ENCODE data around the gene SEC23A. TPM values are rescaled to one million over a fixed set of nuclear protein-coding genes. Genes with fewer than 3 reads are reported as not detected.

The SEC23A gene
- total and polyA plus RNA-seq, 2 of the 13 experiments (the other 11 are each of a cell fraction or from before 2014, with no cell fraction given) = 403 to 887 TPM

DNA sequence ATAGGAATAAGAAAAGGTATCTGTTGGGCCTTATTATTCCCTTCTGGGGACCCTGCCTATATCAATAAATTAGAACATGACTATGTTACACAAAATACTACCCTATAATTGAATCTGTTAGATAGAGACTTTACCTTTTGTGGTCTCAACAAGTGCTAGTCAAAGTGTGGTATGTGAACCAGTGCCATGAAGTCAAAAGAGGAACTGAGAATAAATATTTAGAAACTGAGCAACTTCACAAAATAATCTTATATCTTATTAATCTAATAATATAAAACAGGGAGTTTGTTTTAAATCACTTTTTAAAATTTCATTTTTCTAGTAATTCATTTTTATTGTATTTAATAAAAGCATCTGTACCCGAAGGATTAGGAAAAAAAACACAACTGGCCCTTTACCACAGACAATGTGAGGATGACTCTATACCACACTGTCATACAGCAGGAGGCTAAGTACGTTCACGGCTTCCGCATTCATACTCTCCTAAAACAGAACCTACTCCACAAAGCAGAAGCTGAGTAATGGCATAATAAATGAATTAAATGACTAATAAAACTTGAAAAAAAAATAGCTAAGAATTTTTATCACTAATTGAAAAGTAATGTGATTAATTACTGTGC lies 42.1 kb downstream of the SEC23A start:
- H3K79me2 ChIP-seq (ENCODE audit: insufficient read depth, low read length) = peaks cover 3% of the 10 kb centered on the region
- DNase-seq (ENCODE audit: low spot score) = no peak
- in situ Hi-C loops (cut with HindIII; ENCODE audit: extremely low pct_ligation_motif_present, low pct_unique_long_range_greater_than_20kb) (no loop called here), intact Hi-C loops (cut with micrococcal nuclease; ENCODE audit: unreplicated experiment) (no loop called here)
- H3K9me3 ChIP-seq (ENCODE audit: low read length) = peaks cover 16% of the 10 kb centered on the region
- H3K9ac ChIP-seq (ENCODE audit: insufficient read depth, low read depth, low read length) = no peak overlapping the region
- ChIA-PET POLR2A (interaction anchor here (1.2 kb wide), 1 partner anchor 37 kb away, joined by 3 read pairs; no protein-coding TSS in a partner anchor), CTCF (ENCODE audit: low intra/inter-chr PET ratio, low total read pairs) (no interaction called here)
- H3K27me3 ChIP-seq (ENCODE audit: control insufficient read depth in 1 of 2, insufficient read depth in 2 of 2, low read length in 2 of 2) = no peaks in the 10 kb centered on the region
- no peaks in the 10 kb centered on the region for H3K4me1 ChIP-seq (ENCODE audit: insufficient read depth, low read length)
- H2AFZ ChIP-seq (ENCODE audit: low read length) = no peak overlapping the region
- no TSS peak for BruUV-seq (replicated peaks)
- no peak overlapping the region for H3K4me3 ChIP-seq (replicated peaks in 1 of 3; ENCODE audit: insufficient read depth in 1 of 3, low read depth in 2 of 3, low read length in 3 of 3)
- TF ChIP-seq ZFP62 (CRISPR knock-in tag; IDR thresholded peaks at IDR 0.05) (no peak), GZF1 (CRISPR knock-in tag; IDR thresholded peaks at IDR 0.05) (no peak), CCAR2 (optimal IDR thresholded peaks at IDR 0.05; ENCODE audit: low read depth, low read length) (no peak), JUN (CRISPR knock-in tag; IDR thresholded peaks at IDR 0.05) (no peak), BORCS8-MEF2B (CRISPR knock-in tag; IDR thresholded peaks at IDR 0.05) (no peak), KDM6A (CRISPR knock-in tag; IDR thresholded peaks at IDR 0.05; ENCODE audit: low read depth) (no peak), ZNF496 (CRISPR knock-in tag; IDR thresholded peaks at IDR 0.05; ENCODE audit: insufficient replicate concordance) (no peak), ZNF552 (CRISPR knock-in tag; IDR thresholded peaks at IDR 0.05; ENCODE audit: borderline replicate concordance) (no peak), ZNF720 (CRISPR knock-in tag; IDR thresholded peaks at IDR 0.05) (no peak), ATRX (CRISPR knock-in tag; IDR thresholded peaks at IDR 0.05; ENCODE audit: borderline replicate concordance) (no peak), MEIS2 (CRISPR knock-in tag; IDR thresholded peaks at IDR 0.05) (no peak), SMC3 (IDR thresholded peaks at IDR 0.05; ENCODE audit: low read length) (no peak)
- TF ChIP-seq, protein P1, sequence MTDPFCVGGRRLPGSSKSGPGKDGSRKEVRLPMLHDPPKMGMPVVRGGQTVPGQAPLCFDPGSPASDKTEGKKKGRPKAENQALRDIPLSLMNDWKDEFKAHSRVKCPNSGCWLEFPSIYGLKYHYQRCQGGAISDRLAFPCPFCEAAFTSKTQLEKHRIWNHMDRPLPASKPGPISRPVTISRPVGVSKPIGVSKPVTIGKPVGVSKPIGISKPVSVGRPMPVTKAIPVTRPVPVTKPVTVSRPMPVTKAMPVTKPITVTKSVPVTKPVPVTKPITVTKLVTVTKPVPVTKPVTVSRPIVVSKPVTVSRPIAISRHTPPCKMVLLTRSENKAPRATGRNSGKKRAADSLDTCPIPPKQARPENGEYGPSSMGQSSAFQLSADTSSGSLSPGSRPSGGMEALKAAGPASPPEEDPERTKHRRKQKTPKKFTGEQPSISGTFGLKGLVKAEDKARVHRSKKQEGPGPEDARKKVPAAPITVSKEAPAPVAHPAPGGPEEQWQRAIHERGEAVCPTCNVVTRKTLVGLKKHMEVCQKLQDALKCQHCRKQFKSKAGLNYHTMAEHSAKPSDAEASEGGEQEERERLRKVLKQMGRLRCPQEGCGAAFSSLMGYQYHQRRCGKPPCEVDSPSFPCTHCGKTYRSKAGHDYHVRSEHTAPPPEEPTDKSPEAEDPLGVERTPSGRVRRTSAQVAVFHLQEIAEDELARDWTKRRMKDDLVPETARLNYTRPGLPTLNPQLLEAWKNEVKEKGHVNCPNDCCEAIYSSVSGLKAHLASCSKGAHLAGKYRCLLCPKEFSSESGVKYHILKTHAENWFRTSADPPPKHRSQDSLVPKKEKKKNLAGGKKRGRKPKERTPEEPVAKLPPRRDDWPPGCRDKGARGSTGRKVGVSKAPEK (CRISPR knock-in tag; IDR thresholded peaks at IDR 0.05; ENCODE audit: borderline replicate concordance) = no peak
- TF ChIP-seq, protein P2, sequence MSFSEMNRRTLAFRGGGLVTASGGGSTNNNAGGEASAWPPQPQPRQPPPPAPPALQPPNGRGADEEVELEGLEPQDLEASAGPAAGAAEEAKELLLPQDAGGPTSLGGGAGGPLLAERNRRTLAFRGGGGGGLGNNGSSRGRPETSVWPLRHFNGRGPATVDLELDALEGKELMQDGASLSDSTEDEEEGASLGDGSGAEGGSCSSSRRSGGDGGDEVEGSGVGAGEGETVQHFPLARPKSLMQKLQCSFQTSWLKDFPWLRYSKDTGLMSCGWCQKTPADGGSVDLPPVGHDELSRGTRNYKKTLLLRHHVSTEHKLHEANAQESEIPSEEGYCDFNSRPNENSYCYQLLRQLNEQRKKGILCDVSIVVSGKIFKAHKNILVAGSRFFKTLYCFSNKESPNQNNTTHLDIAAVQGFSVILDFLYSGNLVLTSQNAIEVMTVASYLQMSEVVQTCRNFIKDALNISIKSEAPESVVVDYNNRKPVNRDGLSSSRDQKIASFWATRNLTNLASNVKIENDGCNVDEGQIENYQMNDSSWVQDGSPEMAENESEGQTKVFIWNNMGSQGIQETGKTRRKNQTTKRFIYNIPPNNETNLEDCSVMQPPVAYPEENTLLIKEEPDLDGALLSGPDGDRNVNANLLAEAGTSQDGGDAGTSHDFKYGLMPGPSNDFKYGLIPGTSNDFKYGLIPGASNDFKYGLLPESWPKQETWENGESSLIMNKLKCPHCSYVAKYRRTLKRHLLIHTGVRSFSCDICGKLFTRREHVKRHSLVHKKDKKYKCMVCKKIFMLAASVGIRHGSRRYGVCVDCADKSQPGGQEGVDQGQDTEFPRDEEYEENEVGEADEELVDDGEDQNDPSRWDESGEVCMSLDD (CRISPR knock-in tag; IDR thresholded peaks at IDR 0.05; ENCODE audit: borderline replicate concordance) = no peak
- TF ChIP-seq, protein P3, sequence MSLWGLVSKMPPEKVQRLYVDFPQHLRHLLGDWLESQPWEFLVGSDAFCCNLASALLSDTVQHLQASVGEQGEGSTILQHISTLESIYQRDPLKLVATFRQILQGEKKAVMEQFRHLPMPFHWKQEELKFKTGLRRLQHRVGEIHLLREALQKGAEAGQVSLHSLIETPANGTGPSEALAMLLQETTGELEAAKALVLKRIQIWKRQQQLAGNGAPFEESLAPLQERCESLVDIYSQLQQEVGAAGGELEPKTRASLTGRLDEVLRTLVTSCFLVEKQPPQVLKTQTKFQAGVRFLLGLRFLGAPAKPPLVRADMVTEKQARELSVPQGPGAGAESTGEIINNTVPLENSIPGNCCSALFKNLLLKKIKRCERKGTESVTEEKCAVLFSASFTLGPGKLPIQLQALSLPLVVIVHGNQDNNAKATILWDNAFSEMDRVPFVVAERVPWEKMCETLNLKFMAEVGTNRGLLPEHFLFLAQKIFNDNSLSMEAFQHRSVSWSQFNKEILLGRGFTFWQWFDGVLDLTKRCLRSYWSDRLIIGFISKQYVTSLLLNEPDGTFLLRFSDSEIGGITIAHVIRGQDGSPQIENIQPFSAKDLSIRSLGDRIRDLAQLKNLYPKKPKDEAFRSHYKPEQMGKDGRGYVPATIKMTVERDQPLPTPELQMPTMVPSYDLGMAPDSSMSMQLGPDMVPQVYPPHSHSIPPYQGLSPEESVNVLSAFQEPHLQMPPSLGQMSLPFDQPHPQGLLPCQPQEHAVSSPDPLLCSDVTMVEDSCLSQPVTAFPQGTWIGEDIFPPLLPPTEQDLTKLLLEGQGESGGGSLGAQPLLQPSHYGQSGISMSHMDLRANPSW (CRISPR knock-in tag; IDR thresholded peaks at IDR 0.05; ENCODE audit: borderline replicate concordance) = no peak
- peaks cover 44 to 82% of the 10 kb centered on the region in 2 experiments for H3K36me3 ChIP-seq (replicated peaks in 1 of 2; ENCODE audit: control insufficient read depth in 1 of 2, insufficient read depth in 2 of 2, low read length in 2 of 2)
- no peak overlapping the region for H3K4me2 ChIP-seq (ENCODE audit: low read depth, low read length)
- no peak for FAIRE-seq
- no peaks in the 10 kb centered on the region for H4K20me1 ChIP-seq (ENCODE audit: insufficient read depth, low read length)
- no peak for ATAC-seq
- 96% methylated on average over 4 of the region's 4 CpGs for WGBS (ENCODE audit: low lambda C conversion rate)
- H3K27ac ChIP-seq (ENCODE audit: extremely low read length, insufficient read depth, low read length) = no peak overlapping the region
